GM12891 (cell line): ENCODE measurements around the gene ZMIZ1.

Experiments
- DNase-seq: peaks from one replicate; pipeline ENCODE4 v3.0.0; 2011; ENCODE audit warnings: low spot score; ENCODE audit not compliant: insufficient read length
- FAIRE-seq: peaks from 2 replicates; lab custom pipeline; 2011; peaks lifted over from hg19 to GRCh38; lab: Jason Lieb, UNC
- PAX5 ChIP-seq: IDR thresholded peaks from 2 replicates; pipeline ENCODE4 v1.6.1; 2011; ENCODE audit warnings: low read length, moderate library complexity, mild to moderate bottlenecking; ENCODE audit not compliant: insufficient read depth, severe bottlenecking
- POLR2A ChIP-seq: IDR thresholded peaks from 2 replicates; pipeline ENCODE4 v1.6.1; 2011; ENCODE audit warnings: low read depth, low read length, control low read depth
- POLR2AphosphoS5 ChIP-seq: IDR thresholded peaks from 2 replicates; pipeline ENCODE4 v1.6.1; 2011; ENCODE audit warnings: low read depth, low read length, control low read depth
- POU2F2 ChIP-seq: IDR thresholded peaks from 2 replicates; pipeline ENCODE4 v1.6.1; 2011; ENCODE audit warnings: low read depth, mild to moderate bottlenecking, control low read depth, low read length, moderate library complexity
- SPI1 ChIP-seq: IDR thresholded peaks from 2 replicates; pipeline ENCODE4 v1.6.1; 2011; ENCODE audit warnings: low read depth, low read length, control low read depth
- TAF1 ChIP-seq: IDR thresholded peaks from 2 replicates; pipeline ENCODE4 v1.6.1; 2011; ENCODE audit warnings: low read depth, low read length, control low read depth

ZMIZ1 gene

DNA sequence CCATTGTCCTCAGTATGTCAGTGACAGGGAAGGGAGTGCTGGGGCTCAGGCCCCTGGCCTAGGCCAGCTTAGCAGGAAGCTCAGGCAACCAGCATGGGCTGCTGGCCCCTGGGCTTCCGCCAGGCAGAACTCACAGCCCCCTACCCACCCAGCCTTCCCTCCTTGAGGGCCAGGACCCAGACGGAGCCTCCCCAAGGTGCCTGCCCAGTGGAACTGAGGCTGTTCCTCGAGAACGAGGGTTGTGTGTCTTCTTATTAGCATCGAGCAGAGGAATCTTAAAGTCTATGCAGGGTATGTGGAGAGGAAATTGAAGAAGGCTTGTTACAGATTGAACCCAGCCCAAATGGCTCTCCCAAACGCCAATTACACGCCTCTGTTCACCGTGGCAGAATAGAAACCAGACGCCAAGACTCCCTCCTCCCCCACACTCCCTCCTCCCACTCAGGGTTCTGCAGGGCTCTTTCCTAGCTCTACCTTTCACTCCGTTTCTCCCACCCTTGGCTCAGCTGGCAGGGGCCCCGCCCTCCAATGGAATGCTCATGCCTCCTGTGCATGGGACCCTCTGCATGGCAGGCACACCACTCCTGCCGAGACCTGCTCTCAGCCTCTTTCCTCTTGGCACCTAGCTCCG lies 134.4 kb downstream of the ZMIZ1 start:
- no peak for DNase-seq
- TF ChIP-seq POLR2AphosphoS5 (no peak), SPI1 (no peak), TAF1 (no peak), POLR2A (no peak), POU2F2 (no peak), PAX5 (no peak)
- FAIRE-seq, result no peak

DNA sequence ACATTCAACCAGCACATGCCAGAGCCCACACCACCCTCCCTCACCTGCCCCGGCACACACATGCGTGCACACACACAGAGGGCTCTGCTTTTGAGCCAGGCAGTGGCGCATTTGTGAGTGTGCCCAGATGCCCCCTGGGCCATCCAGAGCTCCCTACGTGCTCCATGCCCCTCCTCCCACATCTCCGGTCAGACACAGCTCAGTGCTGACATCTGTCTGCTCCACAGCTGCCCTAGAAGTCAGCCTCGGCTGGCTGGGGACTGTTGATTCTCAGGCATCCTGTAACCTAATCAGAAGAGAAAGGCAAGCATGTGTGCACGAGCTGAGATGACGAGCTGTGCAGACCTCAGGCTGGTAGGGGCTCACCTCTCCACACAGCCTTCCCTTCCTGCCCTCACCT lies 135.1 kb downstream of the ZMIZ1 start:
- DNase-seq, result no peak
- no peak for FAIRE-seq
- no peak for TF ChIP-seq TAF1
- TF ChIP-seq POU2F2, result no peak

DNA sequence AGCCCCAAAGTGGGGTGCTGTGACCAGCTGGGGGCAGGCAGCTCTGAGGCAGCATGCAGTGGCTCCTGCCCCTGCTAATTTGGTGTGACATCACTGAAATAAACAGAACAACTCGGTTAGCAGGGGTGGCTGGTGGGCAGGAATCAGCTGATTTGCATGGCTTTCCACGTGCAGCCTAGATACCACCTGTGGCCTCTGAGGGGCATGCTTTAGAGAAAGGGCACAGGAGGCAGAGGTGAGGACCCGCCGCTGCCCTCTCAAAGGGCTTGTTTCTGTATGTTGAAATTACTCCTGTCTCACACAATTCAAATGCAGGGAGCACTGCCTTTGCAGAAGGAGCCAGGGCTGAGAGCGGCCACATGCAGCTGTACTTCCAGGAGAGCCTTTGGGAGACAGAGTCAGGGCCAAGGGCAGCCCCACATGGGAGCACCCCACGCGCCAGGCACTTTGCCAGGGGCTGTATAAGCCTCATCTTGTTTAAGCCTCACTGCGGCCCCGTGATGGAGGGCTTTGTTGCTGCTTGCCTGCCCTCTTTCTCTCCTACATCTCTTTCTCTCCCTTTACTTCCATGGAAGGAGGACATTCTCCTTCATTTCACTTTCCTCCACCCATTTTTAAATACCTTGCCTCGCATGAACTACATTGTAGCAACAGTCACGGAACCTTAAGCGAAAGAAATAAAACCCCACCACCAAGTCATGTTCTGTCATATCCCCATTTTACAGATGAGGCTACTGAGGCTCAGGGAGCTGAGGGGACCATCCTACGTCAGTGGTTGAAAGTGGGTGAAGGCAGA lies 137.7 kb downstream of the ZMIZ1 start:
- no peak for DNase-seq
- no peak for FAIRE-seq
- TF ChIP-seq TAF1, result no peak
- TF ChIP-seq POLR2AphosphoS5, result no peak
- no peak for TF ChIP-seq PAX5

DNA sequence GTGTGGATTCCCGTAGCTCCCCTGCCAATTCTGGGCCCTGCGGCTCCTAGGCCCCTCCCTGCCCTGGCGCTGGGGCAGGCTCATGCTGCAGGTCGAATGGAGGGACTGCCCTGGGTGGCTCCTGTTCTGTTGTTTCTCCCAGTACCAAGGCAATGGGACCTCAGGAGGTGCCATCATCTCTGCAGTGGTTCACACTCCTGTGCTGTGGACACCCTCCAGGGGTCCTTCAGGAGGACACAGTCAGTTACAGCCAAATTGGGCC lies 138.3 kb downstream of the ZMIZ1 start:
- no peak for FAIRE-seq
- no peak for TF ChIP-seq POU2F2
- TF ChIP-seq POLR2AphosphoS5, result no peak
- TF ChIP-seq PAX5, result no peak
- TF ChIP-seq POLR2A, result no peak
- no peak for TF ChIP-seq TAF1
- no peak for TF ChIP-seq SPI1
- DNase-seq, result no peak

DNA sequence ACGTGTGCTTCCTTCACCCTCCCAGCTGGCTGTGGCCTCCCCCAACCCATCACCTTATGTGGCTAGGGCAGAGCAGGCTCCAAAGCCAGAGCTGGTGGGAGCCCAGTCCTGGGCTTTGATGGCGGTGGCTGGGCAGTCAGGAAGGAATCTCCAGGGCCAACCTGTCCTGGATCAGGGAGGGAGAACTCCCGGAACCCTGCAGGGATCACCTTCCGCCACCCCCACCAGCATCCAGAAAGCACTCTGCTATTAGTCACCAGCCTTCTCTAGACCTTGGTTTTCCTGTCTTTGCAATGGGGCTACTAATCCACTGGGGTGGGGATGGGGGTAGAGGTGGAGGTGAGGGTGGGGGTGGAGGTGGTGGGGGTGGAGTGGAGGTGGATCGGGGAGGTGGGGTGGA lies 139.0 kb downstream of the ZMIZ1 start:
- FAIRE-seq, result no peak
- DNase-seq, result no peak
- TF ChIP-seq SPI1, result no peak

DNA sequence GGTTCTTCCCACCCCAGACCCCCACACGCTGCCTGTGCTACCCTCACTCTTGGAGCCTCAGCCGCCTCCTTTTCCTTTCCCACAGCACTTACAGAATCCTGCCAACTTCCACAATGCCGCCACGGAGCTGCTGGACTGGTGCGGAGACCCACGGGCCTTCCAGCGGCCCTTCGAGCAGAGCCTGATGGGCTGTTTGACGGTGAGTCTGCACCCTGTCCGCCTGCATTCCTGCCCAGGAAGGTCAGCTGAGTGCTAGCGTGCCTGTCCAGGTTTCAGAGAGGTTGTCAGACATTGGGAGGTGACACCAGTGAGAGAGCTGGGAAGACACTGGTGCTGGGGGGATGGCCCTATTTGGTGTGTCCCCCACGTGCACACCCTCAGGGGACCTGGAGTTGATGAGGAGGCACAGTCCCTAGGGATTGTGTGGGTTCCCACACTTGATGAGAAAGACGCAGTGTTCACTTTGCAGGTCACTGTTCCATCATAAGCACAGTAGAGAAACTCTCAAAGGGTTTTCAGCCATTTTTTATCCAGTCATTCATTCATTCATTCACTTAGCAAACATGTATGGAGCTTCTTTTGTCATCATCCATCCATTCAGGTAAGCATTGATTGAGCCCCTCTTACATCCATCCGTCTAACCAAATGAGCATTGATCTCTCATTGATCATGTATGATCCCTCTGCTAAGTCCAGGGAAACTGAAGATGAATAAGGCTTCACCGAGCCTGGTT lies 139.7 kb downstream of the ZMIZ1 start:
- TF ChIP-seq PAX5 (no peak), POU2F2 (no peak), TAF1 (no peak), POLR2A (no peak), POLR2AphosphoS5 (no peak), SPI1 (no peak)
- DNase-seq, result no peak
- FAIRE-seq, result no peak

DNA sequence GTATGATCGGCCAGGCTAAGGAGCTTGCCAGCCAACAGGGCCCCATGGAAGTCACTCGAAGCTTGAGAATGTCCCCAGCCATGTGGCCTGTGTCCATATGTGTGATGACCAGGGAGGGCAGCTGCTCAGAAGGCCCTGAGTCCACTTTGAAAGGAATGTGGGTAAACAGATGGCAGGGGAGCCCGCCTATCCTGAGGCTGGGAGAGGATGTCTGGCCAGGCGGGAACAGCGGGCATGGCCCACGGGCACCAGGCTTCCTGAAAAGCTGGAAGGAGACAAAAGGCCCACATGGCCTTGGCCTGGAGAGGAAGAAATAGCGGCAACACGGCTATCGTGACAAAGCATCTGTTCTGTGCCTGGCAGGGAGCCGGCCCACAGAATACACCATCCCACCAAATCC lies 140.6 kb downstream of the ZMIZ1 start:
- DNase-seq (no peak), FAIRE-seq (no peak)
- TF ChIP-seq POLR2A, result no peak
- TF ChIP-seq SPI1, result no peak
- no peak for TF ChIP-seq POLR2AphosphoS5
- no peak for TF ChIP-seq PAX5
- TF ChIP-seq POU2F2, result no peak
- no peak for TF ChIP-seq TAF1

DNA sequence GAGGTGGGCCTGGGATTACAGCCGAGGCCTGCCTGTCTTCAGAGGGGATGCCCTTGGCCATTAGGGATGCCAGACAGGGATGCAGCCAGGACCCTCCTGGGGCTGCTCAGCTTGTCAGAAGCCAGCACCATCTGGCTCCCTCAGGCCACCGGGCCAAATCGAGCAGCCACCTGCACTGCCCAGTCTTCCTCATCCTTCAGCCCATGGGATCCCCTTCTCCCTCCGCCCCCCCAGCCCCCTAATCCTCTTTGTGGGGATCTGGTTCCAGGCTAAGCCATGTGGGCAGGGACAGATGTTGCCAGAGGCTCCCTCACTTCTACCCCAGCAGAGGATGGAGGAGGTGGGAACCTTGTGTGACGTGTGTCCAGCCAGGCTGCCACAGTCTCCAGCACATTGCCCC lies 141.1 kb downstream of the ZMIZ1 start:
- no peak for DNase-seq
- no peak for FAIRE-seq
- no peak for TF ChIP-seq POLR2A
- no peak for TF ChIP-seq POU2F2
- TF ChIP-seq TAF1, result no peak
- no peak for TF ChIP-seq POLR2AphosphoS5
- TF ChIP-seq SPI1, result no peak
- TF ChIP-seq PAX5, result no peak

DNA sequence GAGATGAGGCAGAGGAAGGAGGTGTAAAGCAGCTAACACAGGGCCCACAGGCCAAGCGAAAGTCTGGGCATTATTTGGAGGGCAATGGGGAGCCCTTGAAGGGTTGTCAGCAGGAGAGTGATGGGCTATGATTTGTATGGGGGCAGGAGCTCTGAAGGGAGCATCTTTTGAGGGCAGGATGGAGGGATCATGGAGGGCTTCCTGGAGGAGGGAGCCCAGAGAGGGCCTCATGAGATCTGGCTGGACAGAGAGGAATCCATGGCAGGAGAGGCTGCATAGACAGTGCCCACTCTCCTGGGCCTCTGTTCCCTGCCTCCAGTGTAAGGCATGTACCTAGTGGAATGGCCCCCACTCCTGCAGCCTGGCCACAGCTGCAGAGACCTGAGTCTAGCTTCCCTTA lies 141.9 kb downstream of the ZMIZ1 start:
- FAIRE-seq, result no peak
- DNase-seq, result no peak
- TF ChIP-seq POLR2AphosphoS5 (no peak), TAF1 (no peak), SPI1 (no peak), PAX5 (no peak), POU2F2 (no peak), POLR2A (no peak)

DNA sequence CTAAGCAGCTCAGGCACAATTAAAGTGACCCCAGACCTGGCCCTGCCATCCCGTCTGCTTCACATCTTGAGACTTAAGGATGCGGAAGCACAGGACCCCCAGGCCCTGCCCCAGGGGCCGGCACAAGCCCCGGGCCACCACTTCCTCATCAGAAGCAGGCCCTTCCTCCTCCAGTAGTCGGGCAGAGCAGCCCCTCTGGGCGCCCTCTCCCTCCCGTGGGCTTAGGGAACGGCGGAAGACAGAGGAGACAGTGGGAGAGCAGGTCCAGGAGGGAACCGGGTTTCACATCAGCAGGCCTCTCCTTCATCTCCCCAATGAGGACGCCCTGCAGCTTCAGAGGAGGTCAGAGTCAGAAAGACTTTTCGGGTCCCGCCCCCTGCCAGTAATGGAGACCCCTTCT lies 142.8 kb downstream of the ZMIZ1 start:
- TF ChIP-seq PAX5, result no peak
- TF ChIP-seq TAF1, result no peak
- TF ChIP-seq POLR2A, result no peak
- TF ChIP-seq POLR2AphosphoS5, result no peak
- no peak for TF ChIP-seq POU2F2
- no peak for TF ChIP-seq SPI1
- no peak for DNase-seq
- FAIRE-seq, result no peak

DNA sequence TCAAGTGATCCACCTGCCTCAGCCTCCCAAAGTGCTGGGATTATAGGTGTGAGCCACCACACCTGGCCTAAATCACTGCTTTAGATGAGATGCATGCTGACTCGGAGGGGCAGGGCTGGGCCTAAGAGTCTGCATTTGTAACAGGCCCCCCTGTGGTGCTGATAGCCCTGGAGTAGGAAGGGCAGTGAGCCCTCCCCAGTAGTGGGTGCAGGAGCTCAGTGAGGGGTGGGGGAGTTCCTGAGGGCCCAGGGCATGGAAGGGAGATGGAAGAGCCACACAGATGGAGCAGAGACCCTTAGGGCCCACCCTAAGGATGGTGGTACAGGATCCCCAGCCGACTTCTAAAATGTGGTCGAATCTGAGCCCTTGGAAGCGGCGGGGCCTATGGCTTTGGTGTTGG lies 146.8 kb downstream of the ZMIZ1 start:
- TF ChIP-seq PAX5 (no peak), TAF1 (no peak), SPI1 (no peak), POLR2AphosphoS5 (no peak), POU2F2 (no peak), POLR2A (no peak)
- DNase-seq, result no peak
- FAIRE-seq, result no peak
